ENCODE results near the gene EEF1AKMT3.
A peak's percentile ranks its signal among the peaks of the same experiment; 100 is the strongest.

Gene EEF1AKMT3

GRCh38 chr12:57781244-57781643, 8.8 kb downstream of the EEF1AKMT3 start:
- Histone ChIP-seq H3K36me3 (replicated peaks) (peaks cover 5% of the 10 kb centered on the region), H3K27me3 (replicated peaks) (no peaks in the 10 kb centered on the region), H3K27ac (no peak overlapping the region), H3K4me3 (ENCODE audit: low read depth, low read length) (no peak overlapping the region)
- DNase-seq = no peak
- in situ Hi-C loops (cut with HindIII; ENCODE audit: low pct_ligation_motif_present, low sequenced_read_pairs) = no loop called here
- TF ChIP-seq CTCF (IDR thresholded peaks at IDR 0.05; ENCODE audit: low read depth, low read length, missing control alignments) = no peak

GRCh38 chr12:57781801-57782200, 9.4 kb downstream of the EEF1AKMT3 start:
- peaks cover 10% of the 10 kb centered on the region for H3K36me3 ChIP-seq (replicated peaks)
- H3K27ac ChIP-seq = no peak overlapping the region
- in situ Hi-C loops (cut with HindIII; ENCODE audit: low pct_ligation_motif_present, low sequenced_read_pairs) = no loop called here
- no peak overlapping the region for H3K4me3 ChIP-seq (ENCODE audit: low read depth, low read length)
- DNase-seq = no peak
- no peaks in the 10 kb centered on the region for H3K27me3 ChIP-seq (replicated peaks)
- no peak for TF ChIP-seq CTCF (IDR thresholded peaks at IDR 0.05; ENCODE audit: low read depth, low read length, missing control alignments)

- no peak for DNase-seq
- Histone ChIP-seq H3K27ac (no peak overlapping the region), H3K27me3 (replicated peaks) (no peaks in the 10 kb centered on the region), H3K36me3 (replicated peaks) (peaks cover 14% of the 10 kb centered on the region), H3K4me3 (ENCODE audit: low read depth, low read length) (no peak overlapping the region)
- TF ChIP-seq CTCF (IDR thresholded peaks at IDR 0.05; ENCODE audit: low read depth, low read length, missing control alignments) = no peak
- in situ Hi-C loops (cut with HindIII; ENCODE audit: low pct_ligation_motif_present, low sequenced_read_pairs) = no loop called here
Measured at GRCh38 chr12:57782243-57782607, 9.8 kb downstream of the EEF1AKMT3 start.

GRCh38 chr12:57782608-57783465, 10.4 kb downstream of the EEF1AKMT3 start, which contains the start of gene TSFM:
Gene TSFM (plus strand): TSS chr12:57782787. CDS start chr12:57782802, 15 bp downstream.
- peak; percentile 94 for TF ChIP-seq CTCF (IDR thresholded peaks at IDR 0.05; ENCODE audit: low read depth, low read length, missing control alignments)
- Histone ChIP-seq H3K27ac (peak within 1 kb of the TSS; percentile 70), H3K27me3 (replicated peaks) (no peaks in the 10 kb centered on the region), H3K36me3 (replicated peaks) (peaks cover 18% of the 10 kb centered on the region), H3K4me3 (ENCODE audit: low read depth, low read length) (peak within 1 kb of the TSS; percentile 99)
- peak; percentile 97 for DNase-seq
- in situ Hi-C loops (cut with HindIII; ENCODE audit: low pct_ligation_motif_present, low sequenced_read_pairs) = no loop called here

- no peaks in the 10 kb centered on the region for H3K27me3 ChIP-seq (replicated peaks)
- H3K4me3 ChIP-seq (ENCODE audit: low read depth, low read length) = peak overlapping the region; percentile 99
- in situ Hi-C loops (cut with HindIII; ENCODE audit: low pct_ligation_motif_present, low sequenced_read_pairs) = no loop called here
- TF ChIP-seq CTCF (IDR thresholded peaks at IDR 0.05; ENCODE audit: low read depth, low read length, missing control alignments) = no peak
- DNase-seq = no peak
- peaks cover 19% of the 10 kb centered on the region for H3K36me3 ChIP-seq (replicated peaks)
- H3K27ac ChIP-seq = no peak overlapping the region
Measured at GRCh38 chr12:57783466-57783801, 11.0 kb downstream of the EEF1AKMT3 start.

GRCh38 chr12:57783861-57784260, 11.4 kb downstream of the EEF1AKMT3 start:
- in situ Hi-C loops (cut with HindIII; ENCODE audit: low pct_ligation_motif_present, low sequenced_read_pairs) = no loop called here
- Histone ChIP-seq H3K36me3 (replicated peaks) (peaks cover 21% of the 10 kb centered on the region), H3K27me3 (replicated peaks) (no peaks in the 10 kb centered on the region), H3K27ac (no peak overlapping the region), H3K4me3 (ENCODE audit: low read depth, low read length) (no peak overlapping the region)
- no peak for TF ChIP-seq CTCF (IDR thresholded peaks at IDR 0.05; ENCODE audit: low read depth, low read length, missing control alignments)
- no peak for DNase-seq

All from brain microvascular endothelial cell (primary cell).